Endothelial cell of umbilical vein (primary cell): ENCODE data around the gene ARSJ. TPM values are rescaled to one million over a fixed set of nuclear protein-coding genes. Genes with fewer than 3 reads are reported as not detected.

Source experiments
- BruUV-seq: library from RNA; stranded (reverse); fragments of 400-500 nt; replicated peaks from 2 replicates; lab custom pipeline; 2021; lab: Mats Ljungman, UMichigan
- CTCF ChIA-PET: fragments of 300-600, 350-600 bp; sonication (Branson Sonifier 250); formaldehyde crosslinking; loops from one replicate; lab custom pipeline; 2021; ENCODE audit warnings: antibody characterized with exemption, inconsistent platforms; lab: Charles Lee
- POLR2A ChIA-PET: fragments of 300-600, 350-600 bp; sonication (Branson Sonifier 250); formaldehyde crosslinking; loops from one replicate; lab custom pipeline; 2021; ENCODE audit warnings: antibody characterized with exemption, inconsistent platforms; lab: Charles Lee
- DNase-seq: peaks from one replicate; pipeline ENCODE4 v3.0.0-alpha.2; 2011; ENCODE audit warnings: low read depth, low spot score
- FAIRE-seq: peaks from 2 replicates; lab custom pipeline; 2011; peaks lifted over from hg19 to GRCh38; lab: Jason Lieb, UNC
- H2AFZ ChIP-seq: 2 replicates; pipeline ENCODE4 v1.6.0; 2012; ENCODE audit warnings: low read depth, low read length, control low read depth, inconsistent platforms
- H3K27ac ChIP-seq: 2 replicates; pipeline ENCODE4 v1.5.1; 2011; ENCODE audit warnings: low read depth, mild to moderate bottlenecking, control low read depth, low read length, moderate library complexity; ENCODE audit not compliant: insufficient read depth
- H3K27me3 ChIP-seq, 2 experiments: 2 replicates each; pipeline versions ENCODE4 v1.6.0 to v1.6.1; 2011; ENCODE audit warnings: low read length in 2 of 2, mixed read lengths in 1 of 2; ENCODE audit not compliant: control insufficient read depth in 2 of 2, insufficient read depth in 2 of 2
- H3K36me3 ChIP-seq, 2 experiments: 2 replicates in 1 of 2; 3 replicates in 1 of 2; pipeline ENCODE4 v1.5.1; 2011; ENCODE audit warnings: low read length in 2 of 2, mild to moderate bottlenecking in 1 of 2, moderate library complexity in 1 of 2; ENCODE audit not compliant: control insufficient read depth in 2 of 2, insufficient read depth in 2 of 2; ENCODE audit errors: extremely low read depth in 1 of 2
- H3K4me1 ChIP-seq: 3 replicates; pipeline ENCODE4 v1.5.1; 2011; ENCODE audit warnings: mild to moderate bottlenecking, low read length; ENCODE audit not compliant: control insufficient read depth, insufficient read depth; ENCODE audit errors: extremely low read depth
- H3K4me2 ChIP-seq: 2 replicates; pipeline ENCODE4 v1.6.1; 2011; ENCODE audit warnings: low read length, control low read depth, mixed read lengths; ENCODE audit not compliant: insufficient read depth
- H3K4me3 ChIP-seq, 3 experiments: fragments of 200-600 bp in 1 of 3; sonication (generic), shearing (Covaris generic) in 1 of 3; replicated peaks in 1 of 3; 2 replicates each; pipeline ENCODE4 v1.5.1; 2011 to 2016; ENCODE audit warnings: control low read depth in 3 of 3, low read length in 3 of 3, mild to moderate bottlenecking in 2 of 3, inconsistent platforms in 1 of 3, low read depth in 1 of 3, moderate library complexity in 1 of 3; ENCODE audit not compliant: insufficient read depth in 1 of 3
- H3K79me2 ChIP-seq: 2 replicates; pipeline ENCODE4 v1.6.0; 2012; ENCODE audit warnings: low read length, inconsistent platforms; ENCODE audit not compliant: control insufficient read depth, insufficient read depth
- H3K9ac ChIP-seq: replicated peaks from 2 replicates; pipeline ENCODE3; 2011; ENCODE audit warnings: low read length, control low read depth; ENCODE audit not compliant: insufficient read depth; ENCODE audit errors: extremely low read depth
- H3K9me1 ChIP-seq: replicated peaks from 3 replicates; pipeline ENCODE4 v1.6.0; 2011; ENCODE audit warnings: mild to moderate bottlenecking, low read length; ENCODE audit not compliant: control insufficient read depth, insufficient read depth; ENCODE audit errors: extremely low read depth
- H3K9me3 ChIP-seq: replicated peaks from 2 replicates; pipeline ENCODE4 v1.5.1; 2012; ENCODE audit warnings: low read length, inconsistent platforms; ENCODE audit not compliant: control insufficient read depth, insufficient read depth
- H4K20me1 ChIP-seq: replicated peaks from 2 replicates; pipeline ENCODE3; 2011; ENCODE audit warnings: mild to moderate bottlenecking, low read length; ENCODE audit not compliant: control insufficient read depth, insufficient read depth; ENCODE audit errors: extremely low read depth
- FOS ChIP-seq: IDR thresholded peaks from 2 replicates; pipeline ENCODE4 v1.6.1; 2011; ENCODE audit warnings: mild to moderate bottlenecking, low read length, moderate library complexity, borderline replicate concordance; ENCODE audit not compliant: insufficient read depth
- GATA2 ChIP-seq: IDR thresholded peaks from 2 replicates; pipeline ENCODE4 v1.7.0; 2011; ENCODE audit warnings: low read depth, mild to moderate bottlenecking, moderate library complexity, mixed read lengths, low read length; ENCODE audit not compliant: insufficient read length, insufficient read depth
- JUN ChIP-seq: IDR thresholded peaks from 2 replicates; pipeline ENCODE4 v1.6.1; 2011; ENCODE audit warnings: borderline replicate concordance, low read depth; ENCODE audit not compliant: insufficient read length, insufficient read depth
- MAX ChIP-seq: IDR thresholded peaks from 2 replicates; pipeline ENCODE4 v1.6.1; 2011; ENCODE audit not compliant: insufficient read depth, insufficient read length
- POLR2AphosphoS5 ChIP-seq: IDR thresholded peaks from 2 replicates; pipeline ENCODE4 v1.6.1; 2012; ENCODE audit warnings: low read depth, mild to moderate bottlenecking, control low read depth, low read length, moderate library complexity; ENCODE audit not compliant: insufficient read depth
- dilution Hi-C: fragments of 300-500 bp; cut with MboI; formaldehyde crosslinking; loops from one replicate; pipeline ENCODE4 v1.15.0; 2019; ENCODE audit warnings: low sequenced_read_pairs; ENCODE audit not compliant: extremely low pct_ligation_motif_present
- intact Hi-C: fragments of 100-400 bp; cut with micrococcal nuclease; formaldehyde crosslinking; loops from one replicate; pipeline ENCODE4 v1.10.0; 2022
- polyA plus RNA-seq, 4 experiments: library from polyadenylated mRNA; depleted of rRNA in 3 of 4; stranded (reverse) in 3 of 4; unstranded in 1 of 4; fragments of >200 nt; gene quantifications; 2 replicates each; pipeline versions ENCODE4 v1.2.1 to v1.2.3, GENCODE V29; 2011 to 2012; ENCODE audit warnings: missing spikeins in 1 of 4
- total RNA-seq: library from RNA; stranded (reverse); gene quantifications from 2 replicates; pipeline ENCODE4 v1.2.3, GENCODE V29; 2021
- TF ChIP-seq, protein P1 (sequence below), 2 donors: IDR thresholded peaks; 1 replicate in 1 of 2; 2 replicates in 1 of 2; pipeline ENCODE4 v1.5.1; 2011; ENCODE audit warnings: low read length in 2 of 2, mild to moderate bottlenecking in 2 of 2, moderate library complexity in 2 of 2, control low read depth in 1 of 2, inconsistent platforms in 1 of 2, low read depth in 1 of 2; ENCODE audit not compliant: insufficient read depth in 1 of 2; ENCODE audit errors: extremely low read depth in 1 of 2

The ARSJ gene
- total and polyA plus RNA-seq, 2 donors (not counting 3 experiments of a cell fraction or from before 2014, with no cell fraction given), result 21.9 to 50.0 TPM

GRCh38 chr4:113945906-113946305, 33.5 kb downstream of the ARSJ start:
- no peak overlapping the region for H3K27ac ChIP-seq
- H3K9me1 ChIP-seq, result no peaks in the 10 kb centered on the region
- peaks cover 84% of the 10 kb centered on the region for H3K79me2 ChIP-seq
- intact Hi-C loops (no loop called here), dilution Hi-C loops (no loop called here)
- ChIA-PET POLR2A (no interaction called here), CTCF (interaction anchor here (1.2 to 1.4 kb wide), 2 partner anchors 9 to 550 kb away, joined by 3 to 4 read pairs; no protein-coding TSS in a partner anchor)
- FAIRE-seq (peak; percentile 68), DNase-seq (no peak)
- H3K27me3 ChIP-seq, result no peaks in the 10 kb centered on the region
- H3K9ac ChIP-seq, result no peak overlapping the region
- no peaks in the 10 kb centered on the region for H3K9me3 ChIP-seq
- no peaks in the 10 kb centered on the region for H3K36me3 ChIP-seq
- H3K4me3 ChIP-seq, result no peak overlapping the region
- H4K20me1 ChIP-seq, result no peaks in the 10 kb centered on the region
- no TSS peak for BruUV-seq
- peak; percentile 54 for TF ChIP-seq FOS
- TF ChIP-seq MAX, result no peak
- no peak overlapping the region for H2AFZ ChIP-seq
- H3K4me1 ChIP-seq, result peaks cover 12% of the 10 kb centered on the region
- peak overlapping the region; percentile 21 for H3K4me2 ChIP-seq

GRCh38 chr4:113943863-113944262, 35.6 kb downstream of the ARSJ start:
- no peaks in the 10 kb centered on the region for H3K36me3 ChIP-seq
- H3K9ac ChIP-seq, result no peak overlapping the region
- H3K9me3 ChIP-seq, result no peaks in the 10 kb centered on the region
- H3K79me2 ChIP-seq, result peaks cover 79% of the 10 kb centered on the region
- no peaks in the 10 kb centered on the region for H4K20me1 ChIP-seq
- POLR2A ChIA-PET, result interaction anchor here (1.8 kb wide), 1 partner anchor 35 kb away, joined by 4 read pairs; the partner anchor contains the start of gene ARSJ
- DNase-seq (peak; percentile 22), FAIRE-seq (no peak)
- H3K4me2 ChIP-seq, result no peak overlapping the region
- BruUV-seq, result no TSS peak
- H3K27ac ChIP-seq, result no peak overlapping the region
- no peaks in the 10 kb centered on the region for H3K27me3 ChIP-seq
- CTCF ChIA-PET, result interaction anchor here (1.0 to 1.1 kb wide), 2 partner anchors 134 to 549 kb away, joined by 3 read pairs; no protein-coding TSS in a partner anchor
- TF ChIP-seq, protein P1, sequence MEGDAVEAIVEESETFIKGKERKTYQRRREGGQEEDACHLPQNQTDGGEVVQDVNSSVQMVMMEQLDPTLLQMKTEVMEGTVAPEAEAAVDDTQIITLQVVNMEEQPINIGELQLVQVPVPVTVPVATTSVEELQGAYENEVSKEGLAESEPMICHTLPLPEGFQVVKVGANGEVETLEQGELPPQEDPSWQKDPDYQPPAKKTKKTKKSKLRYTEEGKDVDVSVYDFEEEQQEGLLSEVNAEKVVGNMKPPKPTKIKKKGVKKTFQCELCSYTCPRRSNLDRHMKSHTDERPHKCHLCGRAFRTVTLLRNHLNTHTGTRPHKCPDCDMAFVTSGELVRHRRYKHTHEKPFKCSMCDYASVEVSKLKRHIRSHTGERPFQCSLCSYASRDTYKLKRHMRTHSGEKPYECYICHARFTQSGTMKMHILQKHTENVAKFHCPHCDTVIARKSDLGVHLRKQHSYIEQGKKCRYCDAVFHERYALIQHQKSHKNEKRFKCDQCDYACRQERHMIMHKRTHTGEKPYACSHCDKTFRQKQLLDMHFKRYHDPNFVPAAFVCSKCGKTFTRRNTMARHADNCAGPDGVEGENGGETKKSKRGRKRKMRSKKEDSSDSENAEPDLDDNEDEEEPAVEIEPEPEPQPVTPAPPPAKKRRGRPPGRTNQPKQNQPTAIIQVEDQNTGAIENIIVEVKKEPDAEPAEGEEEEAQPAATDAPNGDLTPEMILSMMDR (IDR thresholded peaks at IDR 0.05; ENCODE audit: extremely low read depth in 1 of 2, insufficient read depth in 1 of 2, low read depth in 1 of 2, low read length in 2 of 2), result no peak
- no peak for TF ChIP-seq JUN
- no peak for TF ChIP-seq GATA2
- TF ChIP-seq POLR2AphosphoS5, result no peak
- no peaks in the 10 kb centered on the region for H3K9me1 ChIP-seq
- intact Hi-C loops, result no loop called here
- dilution Hi-C loops, result no loop called here
- H3K4me3 ChIP-seq, result no peak overlapping the region
- H3K4me1 ChIP-seq, result peaks cover 12% of the 10 kb centered on the region
- no peak overlapping the region for H2AFZ ChIP-seq
